HEK293 (cell line): ENCODE measurements around the gene CHCHD6.

Experiments used
- CTCF ChIA-PET: fragments of 350-600 bp; formaldehyde crosslinking; extraction: SDS; loops from one replicate; lab custom pipeline; 2021; ENCODE audit warnings: antibody characterized with exemption; lab: Yijun Ruan, JAX
- POLR2A ChIA-PET: fragments of 300-600 bp; formaldehyde crosslinking; extraction: SDS; loops from one replicate; lab custom pipeline; 2020; ENCODE audit warnings: antibody characterized with exemption, inconsistent platforms; lab: Yijun Ruan, JAX
- H3K27ac ChIP-seq: fragments of 200-500 bp; sonication (Bioruptor generic); 2 replicates; pipeline ENCODE4 v1.5.1; 2014; ENCODE audit warnings: low read depth, low read length, control low read depth, inconsistent platforms; ENCODE audit errors: extremely low read depth
- H3K36me3 ChIP-seq, 2 experiments: fragments of 200-500 bp in 1 of 2; sonication (Bioruptor generic) in 1 of 2; 1 replicate in 1 of 2; 2 replicates in 1 of 2; pipeline ENCODE4 v1.5.1; 2014 to 2017; ENCODE audit warnings: inconsistent platforms in 2 of 2, low read length in 2 of 2; ENCODE audit not compliant: control insufficient read depth in 2 of 2, insufficient read depth in 1 of 2
- H3K4me1 ChIP-seq: fragments of 200-500 bp; sonication (Bioruptor generic); 2 replicates; pipeline ENCODE4 v1.5.1; 2014; ENCODE audit warnings: mild to moderate bottlenecking, low read length, inconsistent platforms; ENCODE audit not compliant: control insufficient read depth, insufficient read depth
- H3K4me3 ChIP-seq: 2 replicates; pipeline ENCODE4 v1.5.1; 2011; ENCODE audit warnings: low read depth, mild to moderate bottlenecking, control low read depth, low read length, moderate library complexity
- H3K9me3 ChIP-seq: fragments of 200-500 bp; sonication (Bioruptor generic); 2 replicates; pipeline ENCODE4 v1.5.1; 2014; ENCODE audit warnings: low read depth, low read length, inconsistent platforms; ENCODE audit not compliant: control insufficient read depth, insufficient read depth
- RBAK ChIP-seq: fragments of 450-650 bp; formaldehyde crosslinking; IDR thresholded peaks from 2 replicates; pipeline ENCODE4 v1.5.1; 2016; ENCODE audit warnings: missing biosample characterization, missing genetic modification characterization
- SP7 ChIP-seq: fragments of 450-650 bp; formaldehyde crosslinking; IDR thresholded peaks from 2 replicates; pipeline ENCODE4 v1.5.1; 2016; ENCODE audit warnings: missing biosample characterization, missing genetic modification characterization
- YY1 ChIP-seq: fragments of 450-650 bp; formaldehyde crosslinking; IDR thresholded peaks from 2 replicates; pipeline ENCODE4 v1.5.1; 2018; ENCODE audit warnings: missing biosample characterization, missing genetic modification characterization
- ZBTB1 ChIP-seq: fragments of 450-650 bp; formaldehyde crosslinking; IDR thresholded peaks from 2 replicates; pipeline ENCODE4 v1.5.1; 2016; ENCODE audit warnings: missing biosample characterization, missing genetic modification characterization
- ZBTB11 ChIP-seq: fragments of 450-650 bp; formaldehyde crosslinking; conservative IDR thresholded peaks from 2 replicates; pipeline ENCODE4 v1.5.1; 2016; ENCODE audit warnings: low read depth, missing biosample characterization, missing genetic modification characterization
- ZBTB20 ChIP-seq: fragments of 450-650 bp; formaldehyde crosslinking; IDR thresholded peaks from 2 replicates; pipeline ENCODE4 v1.5.1; 2016; ENCODE audit warnings: missing biosample characterization, missing genetic modification characterization
- ZBTB21 ChIP-seq: fragments of 450-650 bp; formaldehyde crosslinking; IDR thresholded peaks from 2 replicates; pipeline ENCODE4 v1.5.1; 2017; ENCODE audit warnings: missing biosample characterization, missing genetic modification characterization
- ZNF121 ChIP-seq: fragments of 450-650 bp; formaldehyde crosslinking; IDR thresholded peaks from 2 replicates; pipeline ENCODE4 v1.5.1; 2016; ENCODE audit warnings: missing biosample characterization, missing genetic modification characterization
- ZNF214 ChIP-seq: fragments of 450-650 bp; formaldehyde crosslinking; IDR thresholded peaks from 2 replicates; pipeline ENCODE4 v1.5.1; 2017; ENCODE audit warnings: missing biosample characterization, mild to moderate bottlenecking, missing genetic modification characterization, borderline replicate concordance
- ZNF561 ChIP-seq: fragments of 450-650 bp; IDR thresholded peaks from 2 replicates; pipeline ENCODE4 v1.5.1; 2018; ENCODE audit warnings: missing biosample characterization, missing genetic modification characterization, borderline replicate concordance
- ZNF623 ChIP-seq: fragments of 450-650 bp; formaldehyde crosslinking; IDR thresholded peaks from 2 replicates; pipeline ENCODE4 v1.5.1; 2016; ENCODE audit warnings: missing biosample characterization, missing genetic modification characterization
- ZNF664 ChIP-seq: fragments of 450-650 bp; formaldehyde crosslinking; IDR thresholded peaks from 2 replicates; pipeline ENCODE4 v1.5.1; 2016; ENCODE audit warnings: missing biosample characterization, missing genetic modification characterization
- ZNF701 ChIP-seq: fragments of 450-650 bp; formaldehyde crosslinking; IDR thresholded peaks from 2 replicates; pipeline ENCODE4 v1.5.1; 2016; ENCODE audit warnings: missing biosample characterization, missing genetic modification characterization
- ZNF747 ChIP-seq: fragments of 450-650 bp; formaldehyde crosslinking; IDR thresholded peaks from 2 replicates; pipeline ENCODE4 v1.5.1; 2016; ENCODE audit warnings: missing biosample characterization, missing genetic modification characterization
- ZNF776 ChIP-seq: fragments of 450-650 bp; formaldehyde crosslinking; IDR thresholded peaks from 2 replicates; pipeline ENCODE4 v1.5.0; 2017; ENCODE audit warnings: missing biosample characterization, missing genetic modification characterization, borderline replicate concordance
- ZSCAN23 ChIP-seq: fragments of 450-650 bp; formaldehyde crosslinking; IDR thresholded peaks from 2 replicates; pipeline ENCODE4 v1.5.1; 2016; ENCODE audit warnings: missing biosample characterization, missing genetic modification characterization
- TF ChIP-seq, protein P1 (sequence below): fragments of 450-650 bp; formaldehyde crosslinking; IDR thresholded peaks from 2 replicates; pipeline ENCODE4 v1.5.1; 2016; ENCODE audit warnings: missing biosample characterization, missing genetic modification characterization, borderline replicate concordance

The CHCHD6 gene

GRCh38 chr3:126917232-126917804, 213.3 kb downstream of the CHCHD6 start:
- H3K27ac ChIP-seq = no peak overlapping the region
- H3K4me1 ChIP-seq = no peaks in the 10 kb centered on the region
- H3K36me3 ChIP-seq = peaks cover 0 to 6% of the 10 kb centered on the region in 2 experiments; a peak in 1 of 3 replicates
- H3K4me3 ChIP-seq = no peak overlapping the region
- TF ChIP-seq ZNF121 (tag by site-specific recombination) (no peak), SP7 (tag by site-specific recombination) (no peak), ZBTB1 (no peak), ZNF776 (no peak), ZNF664 (tag by site-specific recombination) (no peak)
- CTCF ChIA-PET = no interaction called here
- no peaks in the 10 kb centered on the region for H3K9me3 ChIP-seq
- POLR2A ChIA-PET = no interaction called here

DNA sequence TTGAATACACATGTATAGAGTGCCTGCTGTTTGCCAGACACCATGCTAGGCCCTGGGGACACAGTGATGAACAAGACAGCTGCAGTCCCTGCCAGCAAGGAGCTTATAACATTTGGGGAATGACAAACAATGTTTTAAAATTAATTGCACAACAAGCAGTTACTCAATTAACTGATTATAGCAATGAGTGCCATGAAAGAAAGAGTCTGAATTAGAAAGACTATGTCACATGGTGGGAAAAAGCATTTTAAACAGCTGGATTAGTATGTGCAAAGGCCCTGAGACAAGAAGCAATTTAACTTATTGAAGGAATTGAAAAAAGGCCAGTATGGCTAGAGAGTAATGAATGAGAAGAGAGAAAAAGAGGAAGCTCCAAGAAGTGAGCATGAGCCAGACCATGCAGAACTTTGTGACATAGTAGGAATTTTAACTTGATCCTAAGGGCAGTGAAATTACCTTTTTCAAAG, 214.3 kb downstream of the CHCHD6 start:
- Histone ChIP-seq H3K36me3 (peaks cover 0 to 6% of the 10 kb centered on the region in 2 experiments; a peak in 1 of 3 replicates), H3K27ac (no peak overlapping the region), H3K4me3 (no peak overlapping the region), H3K4me1 (no peaks in the 10 kb centered on the region), H3K9me3 (no peaks in the 10 kb centered on the region)
- ChIA-PET CTCF (interaction anchor here (1.2 to 1.4 kb wide), 2 partner anchors 64 to 238 kb away, joined by 3 read pairs; partner anchors contain the start of gene PLXNA1), POLR2A (no interaction called here)
- TF ChIP-seq ZNF214 (tag by site-specific recombination) (no peak), ZNF623 (tag by site-specific recombination) (peak; percentile 36; the same call in 1 of the 2 replicates)

GRCh38 chr3:126921085-126921824, 217.2 kb downstream of the CHCHD6 start:
- Histone ChIP-seq H3K4me1 (no peaks in the 10 kb centered on the region), H3K9me3 (no peaks in the 10 kb centered on the region), H3K4me3 (no peak overlapping the region), H3K27ac (no peak overlapping the region), H3K36me3 (peaks cover 0 to 3% of the 10 kb centered on the region in 2 experiments; a peak in 1 of 3 replicates)
- ChIA-PET CTCF (interaction anchor here (1.0 kb wide), 1 partner anchor 18 kb away, joined by 3 read pairs; no protein-coding TSS in a partner anchor), POLR2A (no interaction called here)
- TF ChIP-seq RBAK = no peak
- TF ChIP-seq ZBTB11 = no peak
- TF ChIP-seq ZBTB21 (tag by site-specific recombination) = no peak
- no peak for TF ChIP-seq YY1 (tag by site-specific recombination)
- TF ChIP-seq ZBTB20 = no peak
- no peak for TF ChIP-seq ZNF701 (tag by site-specific recombination)
- no peak for TF ChIP-seq ZNF214 (tag by site-specific recombination)
- no peak for TF ChIP-seq ZNF561 (tag by site-specific recombination)

- Histone ChIP-seq H3K27ac (no peak overlapping the region), H3K4me3 (no peak overlapping the region)
- TF ChIP-seq, protein P1, sequence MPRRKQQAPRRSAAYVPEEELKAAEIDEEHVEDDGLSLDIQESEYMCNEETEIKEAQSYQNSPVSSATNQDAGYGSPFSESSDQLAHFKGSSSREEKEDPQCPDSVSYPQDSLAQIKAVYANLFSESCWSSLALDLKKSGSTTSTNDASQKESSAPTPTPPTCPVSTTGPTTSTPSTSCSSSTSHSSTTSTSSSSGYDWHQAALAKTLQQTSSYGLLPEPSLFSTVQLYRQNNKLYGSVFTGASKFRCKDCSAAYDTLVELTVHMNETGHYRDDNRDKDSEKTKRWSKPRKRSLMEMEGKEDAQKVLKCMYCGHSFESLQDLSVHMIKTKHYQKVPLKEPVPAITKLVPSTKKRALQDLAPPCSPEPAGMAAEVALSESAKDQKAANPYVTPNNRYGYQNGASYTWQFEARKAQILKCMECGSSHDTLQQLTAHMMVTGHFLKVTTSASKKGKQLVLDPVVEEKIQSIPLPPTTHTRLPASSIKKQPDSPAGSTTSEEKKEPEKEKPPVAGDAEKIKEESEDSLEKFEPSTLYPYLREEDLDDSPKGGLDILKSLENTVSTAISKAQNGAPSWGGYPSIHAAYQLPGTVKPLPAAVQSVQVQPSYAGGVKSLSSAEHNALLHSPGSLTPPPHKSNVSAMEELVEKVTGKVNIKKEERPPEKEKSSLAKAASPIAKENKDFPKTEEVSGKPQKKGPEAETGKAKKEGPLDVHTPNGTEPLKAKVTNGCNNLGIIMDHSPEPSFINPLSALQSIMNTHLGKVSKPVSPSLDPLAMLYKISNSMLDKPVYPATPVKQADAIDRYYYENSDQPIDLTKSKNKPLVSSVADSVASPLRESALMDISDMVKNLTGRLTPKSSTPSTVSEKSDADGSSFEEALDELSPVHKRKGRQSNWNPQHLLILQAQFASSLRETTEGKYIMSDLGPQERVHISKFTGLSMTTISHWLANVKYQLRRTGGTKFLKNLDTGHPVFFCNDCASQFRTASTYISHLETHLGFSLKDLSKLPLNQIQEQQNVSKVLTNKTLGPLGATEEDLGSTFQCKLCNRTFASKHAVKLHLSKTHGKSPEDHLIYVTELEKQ (tag by site-specific recombination) = no peak
- TF ChIP-seq ZNF747 (tag by site-specific recombination) (no peak), ZSCAN23 (tag by site-specific recombination) (no peak)
- TF ChIP-seq, all 188 proteins: peak for 0
- no peaks in the 10 kb centered on the region for H3K36me3 ChIP-seq
- ChIA-PET POLR2A (no interaction called here), CTCF (no interaction called here)
- no peaks in the 10 kb centered on the region for H3K4me1 ChIP-seq
- no peaks in the 10 kb centered on the region for H3K9me3 ChIP-seq
These were observed 218.4 kb downstream of the CHCHD6 start for GRCh38 chr3:126922466-126922865.
